Measurements from ENCODE around the gene MROH8. TPM values are rescaled to one million over a fixed set of nuclear protein-coding genes. Genes with fewer than 3 reads are reported as not detected.

MROH8 gene
- total and polyA plus RNA-seq, 2 experiments from 2014 or later: 0.63 to 0.68 TPM

DNA sequence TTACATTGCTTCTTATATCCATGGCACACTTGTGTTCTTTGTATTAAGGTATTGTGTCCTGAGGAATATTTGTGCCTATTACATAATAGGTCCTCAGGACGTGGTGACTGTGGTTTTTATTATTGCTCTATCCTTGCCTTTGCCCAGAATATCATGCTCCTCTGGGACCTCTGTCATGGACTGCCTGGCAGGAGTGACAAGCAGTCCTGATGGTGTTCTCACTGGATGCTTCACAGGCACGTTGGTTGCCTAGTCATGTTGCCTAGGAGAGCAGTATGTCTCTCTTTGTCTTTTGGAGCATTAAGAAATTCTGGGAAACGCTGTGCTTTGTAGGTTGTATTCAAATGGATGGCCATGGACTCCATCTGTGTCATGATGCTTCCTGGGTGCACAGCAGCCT is 24.7 kb upstream of the MROH8 start (continued):
- TF ChIP-seq REST (IDR thresholded peaks at IDR 0.05; ENCODE audit: unreplicated experiment) (no peak), CREB1 (CRISPR knock-in tag; IDR thresholded peaks at IDR 0.05; ENCODE audit: low read depth) (no peak), STAT1 (IDR thresholded peaks at IDR 0.05; ENCODE audit: unreplicated experiment) (no peak), POLR2AphosphoS5 (IDR thresholded peaks at IDR 0.05; ENCODE audit: low read depth) (no peak)

GRCh38 chr20:37202267-37202943 is 23.1 kb upstream of the MROH8 start:
- H3K9me3 Mint-ChIP-seq: no peaks in the 10 kb centered on the region
- peak; percentile 73 for DNase-seq (ENCODE audit: low spot score)
- H3K27ac Mint-ChIP-seq: no peak overlapping the region
- peaks cover 87% of the 10 kb centered on the region for H3K36me3 Mint-ChIP-seq (ENCODE audit: low read depth)
- Histone ChIP-seq H3K79me2 (replicated peaks; ENCODE audit: insufficient read depth) (peaks cover 49% of the 10 kb centered on the region), H3K4me3 (no peak overlapping the region), H3K4me2 (no peak overlapping the region), H3K36me3 (ENCODE audit: insufficient read depth) (peaks cover 70% of the 10 kb centered on the region), H2AFZ (no peak overlapping the region), H3K4me1 (ENCODE audit: insufficient read depth) (no peaks in the 10 kb centered on the region), H3F3A (replicated peaks; ENCODE audit: low read depth) (peaks cover 23% of the 10 kb centered on the region), H3K27ac (ENCODE audit: low read depth) (no peak overlapping the region), H3K9me2 (ENCODE audit: insufficient read depth) (no peaks in the 10 kb centered on the region), H3K27me3 (ENCODE audit: insufficient read depth) (no peaks in the 10 kb centered on the region), H4K20me1 (replicated peaks; ENCODE audit: insufficient read depth) (peaks cover 42% of the 10 kb centered on the region)
- H3K4me1 Mint-ChIP-seq: no peaks in the 10 kb centered on the region
- TF ChIP-seq ZNF331 (CRISPR knock-in tag; IDR thresholded peaks at IDR 0.05; ENCODE audit: low read depth): no peak
- no peak for TF ChIP-seq NANOG (IDR thresholded peaks at IDR 0.05; ENCODE audit: borderline replicate concordance)
- TF ChIP-seq, protein P1, sequence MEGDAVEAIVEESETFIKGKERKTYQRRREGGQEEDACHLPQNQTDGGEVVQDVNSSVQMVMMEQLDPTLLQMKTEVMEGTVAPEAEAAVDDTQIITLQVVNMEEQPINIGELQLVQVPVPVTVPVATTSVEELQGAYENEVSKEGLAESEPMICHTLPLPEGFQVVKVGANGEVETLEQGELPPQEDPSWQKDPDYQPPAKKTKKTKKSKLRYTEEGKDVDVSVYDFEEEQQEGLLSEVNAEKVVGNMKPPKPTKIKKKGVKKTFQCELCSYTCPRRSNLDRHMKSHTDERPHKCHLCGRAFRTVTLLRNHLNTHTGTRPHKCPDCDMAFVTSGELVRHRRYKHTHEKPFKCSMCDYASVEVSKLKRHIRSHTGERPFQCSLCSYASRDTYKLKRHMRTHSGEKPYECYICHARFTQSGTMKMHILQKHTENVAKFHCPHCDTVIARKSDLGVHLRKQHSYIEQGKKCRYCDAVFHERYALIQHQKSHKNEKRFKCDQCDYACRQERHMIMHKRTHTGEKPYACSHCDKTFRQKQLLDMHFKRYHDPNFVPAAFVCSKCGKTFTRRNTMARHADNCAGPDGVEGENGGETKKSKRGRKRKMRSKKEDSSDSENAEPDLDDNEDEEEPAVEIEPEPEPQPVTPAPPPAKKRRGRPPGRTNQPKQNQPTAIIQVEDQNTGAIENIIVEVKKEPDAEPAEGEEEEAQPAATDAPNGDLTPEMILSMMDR (conservative IDR thresholded peaks at IDR 0.05; ENCODE audit: low read depth in 2 of 2): peak; percentile 61 to 87
- no peak overlapping the region for H3K4me3 Mint-ChIP-seq
- H3K27me3 Mint-ChIP-seq (ENCODE audit: insufficient read depth, low read depth, poor library complexity): peaks cover 3% of the 10 kb centered on the region
- peak; percentile 62 for ATAC-seq

DNA sequence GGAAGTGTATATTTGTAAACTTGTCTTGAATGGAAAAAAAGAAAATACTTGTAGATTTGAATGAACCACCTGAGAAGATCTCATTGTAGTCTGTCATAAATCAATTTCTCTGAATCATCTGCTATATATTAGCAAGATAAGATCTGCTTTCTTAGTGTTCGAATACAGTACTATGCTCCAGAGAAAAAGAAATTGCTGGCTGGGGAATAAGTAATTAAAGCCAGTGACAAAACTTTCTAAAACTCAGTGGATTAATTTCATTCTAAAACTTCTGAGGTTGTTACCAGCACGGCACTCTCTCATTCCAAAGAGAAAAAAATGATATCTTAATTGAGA is 22.4 kb upstream of the MROH8 start:
- H3K9me2 ChIP-seq (ENCODE audit: insufficient read depth): no peaks in the 10 kb centered on the region
- H3K27me3 Mint-ChIP-seq (ENCODE audit: insufficient read depth, low read depth, poor library complexity): peaks cover 3% of the 10 kb centered on the region
- H3K4me3 ChIP-seq: no peak overlapping the region
- H3K4me1 ChIP-seq (ENCODE audit: insufficient read depth): no peaks in the 10 kb centered on the region
- peaks cover 46% of the 10 kb centered on the region for H4K20me1 ChIP-seq (replicated peaks; ENCODE audit: insufficient read depth)
- H3K4me3 Mint-ChIP-seq: no peak overlapping the region
- H3K27ac Mint-ChIP-seq: no peak overlapping the region
- H3K36me3 ChIP-seq (ENCODE audit: insufficient read depth): peaks cover 64% of the 10 kb centered on the region
- peaks cover 55% of the 10 kb centered on the region for H3K79me2 ChIP-seq (replicated peaks; ENCODE audit: insufficient read depth)
- H2AFZ ChIP-seq: no peak overlapping the region
- H3K36me3 Mint-ChIP-seq (ENCODE audit: low read depth): peaks cover 87% of the 10 kb centered on the region
- no peaks in the 10 kb centered on the region for H3K9me3 Mint-ChIP-seq
- no peak for ATAC-seq
- H3K4me1 Mint-ChIP-seq: peaks cover 4% of the 10 kb centered on the region; the same call in 1 of the 3 replicates
- H3K27ac ChIP-seq (ENCODE audit: low read depth): peak overlapping the region; percentile 18; the same call in 1 of the 2 replicates
- H3F3A ChIP-seq (replicated peaks; ENCODE audit: low read depth): peaks cover 17% of the 10 kb centered on the region
- no peaks in the 10 kb centered on the region for H3K27me3 ChIP-seq (ENCODE audit: insufficient read depth)
- no peak for DNase-seq (ENCODE audit: low spot score)
- H3K4me2 ChIP-seq: no peak overlapping the region
- TF ChIP-seq REST (IDR thresholded peaks at IDR 0.05; ENCODE audit: unreplicated experiment): no peak
- no peak for TF ChIP-seq STAT1 (IDR thresholded peaks at IDR 0.05; ENCODE audit: unreplicated experiment)
